NOMO-1 (cell line): ENCODE data around the gene RAB29.
"Not testable (repeated sequence)": the region's sequence is repeated elsewhere in the genome, so short reads cannot be mapped to it uniquely, and the experiment has no call there.

Experiments
- DNase-seq, 2 experiments: peaks; one replicate each; lab custom pipeline; 2025; ENCODE audit not compliant: unreplicated experiment in 2 of 2; lab: John Stamatoyannopoulos, UW

RAB29 gene

DNA sequence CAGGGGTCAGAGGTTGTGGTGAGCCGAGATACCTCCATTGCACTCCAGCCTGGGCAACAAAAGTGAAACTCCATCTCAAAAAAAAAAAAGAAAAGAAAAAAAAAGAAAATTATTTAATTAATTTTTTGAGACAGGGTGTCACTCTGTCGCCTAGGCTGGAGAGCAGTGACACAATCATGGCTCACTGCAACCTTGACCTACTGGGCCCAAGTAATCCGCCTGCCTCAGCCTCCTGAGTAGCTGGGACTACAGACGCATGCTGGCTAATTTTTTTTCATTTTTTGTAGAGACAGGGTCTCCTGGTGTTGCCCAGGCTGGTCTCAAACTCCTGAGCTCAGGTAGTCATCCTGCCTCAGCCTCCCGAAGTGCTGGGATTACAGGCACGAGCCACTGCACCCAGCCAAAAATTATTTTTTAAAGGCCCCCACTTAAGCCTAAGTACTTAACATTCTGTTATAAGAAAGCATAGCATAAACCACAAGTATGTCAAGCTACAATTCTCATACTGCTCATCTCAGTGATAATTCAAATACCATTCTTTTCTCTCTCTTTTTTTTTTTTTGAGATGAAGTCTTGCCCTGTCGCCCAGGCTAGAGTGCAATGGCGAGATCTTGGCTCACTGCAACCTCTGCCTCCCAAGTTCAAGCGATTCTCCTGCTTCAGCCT, 45.2 kb downstream of the RAB29 start:
- DNase-seq: no peak

DNA sequence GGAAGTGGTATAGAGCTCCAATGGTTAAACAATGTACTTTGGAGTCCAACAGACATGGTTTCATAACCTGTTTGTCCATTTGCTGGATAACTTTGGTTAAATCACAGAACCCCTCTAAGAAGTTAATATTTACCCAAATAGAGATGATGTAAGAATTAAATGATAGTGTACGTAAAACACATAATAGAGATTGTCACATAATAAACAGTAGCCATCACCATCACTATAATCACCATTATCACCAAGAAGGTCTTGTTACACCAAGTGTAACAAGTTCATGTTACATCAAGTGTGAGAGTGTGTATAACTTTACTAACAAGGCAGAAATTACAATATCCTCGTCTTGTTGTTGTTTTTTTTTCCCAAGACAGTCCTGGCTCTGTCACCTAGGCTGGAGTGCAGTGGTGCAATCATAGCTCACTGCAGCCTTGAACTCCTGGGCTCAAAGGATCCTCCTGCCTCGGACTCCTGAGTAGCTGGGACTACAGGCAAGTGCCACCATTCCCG, 48.6 kb downstream of the RAB29 start:
- no peak for DNase-seq

DNA sequence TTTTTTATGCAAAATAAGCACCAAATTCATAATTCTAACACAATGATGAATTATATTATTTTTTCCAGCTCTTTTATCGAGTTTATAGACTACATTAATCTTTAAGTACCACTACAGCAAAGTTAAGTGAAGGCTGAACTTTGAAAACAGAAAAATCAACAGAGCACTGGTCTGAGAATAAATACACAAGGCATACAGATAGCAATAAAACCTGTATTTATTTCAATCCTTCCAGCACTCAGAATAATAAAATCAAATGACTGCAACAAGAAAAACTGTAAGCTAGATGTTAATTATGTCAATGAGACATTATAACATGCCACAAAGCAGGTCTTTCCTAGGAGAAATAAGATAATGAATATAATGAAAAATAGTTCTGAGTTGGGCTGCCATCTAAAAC, 49.8 kb downstream of the RAB29 start:
- DNase-seq: no peak

DNA sequence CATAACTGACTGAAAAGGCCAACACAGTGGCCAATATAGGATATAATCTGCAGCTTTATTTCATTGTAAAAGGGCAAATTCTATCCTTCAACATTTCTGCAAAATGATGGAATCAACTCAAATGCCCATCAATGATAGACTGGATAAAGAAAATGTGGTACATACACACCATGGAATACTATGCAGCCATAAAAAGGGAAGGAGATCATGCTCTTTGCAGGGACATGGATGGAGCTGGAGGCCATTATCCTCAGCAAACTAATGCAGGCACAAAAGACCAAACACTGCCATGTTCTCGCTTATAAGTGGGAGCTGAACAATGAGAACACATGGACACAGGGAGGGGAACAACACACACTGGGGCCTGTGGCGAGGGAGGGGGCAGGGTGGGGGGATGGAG, 54.5 kb downstream of the RAB29 start:
- DNase-seq: not testable (repeated sequence)

DNA sequence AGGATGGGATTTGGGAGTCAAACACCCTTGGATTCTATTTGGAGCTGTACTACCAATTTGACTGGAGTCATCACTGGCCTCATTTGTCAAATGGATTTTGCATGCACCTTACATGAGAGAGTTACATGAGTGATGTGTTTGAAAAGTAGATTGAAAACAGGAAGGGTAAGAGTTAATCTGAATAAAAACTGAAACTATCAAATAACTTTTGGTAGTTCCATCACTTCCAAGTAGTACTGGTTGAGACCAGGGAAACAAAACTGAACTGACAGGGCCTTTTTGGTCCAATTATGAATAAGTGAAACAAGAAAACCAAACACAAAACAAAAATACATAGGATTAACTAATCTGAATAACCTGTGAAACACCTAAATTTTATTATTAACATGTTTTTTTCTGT, 55.5 kb downstream of the RAB29 start:
- DNase-seq: no peak

DNA sequence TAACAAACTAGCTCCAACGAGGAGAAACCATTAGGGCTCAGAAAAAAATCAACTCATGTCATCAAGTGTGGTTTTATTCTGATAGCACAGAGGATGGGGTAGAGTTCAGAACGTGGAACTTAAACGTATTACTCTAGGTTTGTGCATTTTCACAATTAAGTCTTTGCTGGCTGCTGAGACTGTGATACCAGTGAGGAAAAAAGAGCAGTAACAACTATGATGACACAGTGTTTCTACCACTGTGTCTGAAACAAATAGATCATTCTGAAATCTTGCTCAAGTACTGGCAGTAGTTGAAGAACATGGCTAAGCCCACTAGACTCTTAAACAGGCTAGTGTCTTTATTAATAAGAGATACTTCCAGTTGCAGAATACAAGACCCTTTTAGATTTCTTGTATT, 56.3 kb downstream of the RAB29 start:
- no peak for DNase-seq
